HCT116 (cell line): ENCODE data around the gene LRRC56. TPM values are rescaled to one million over a fixed set of nuclear protein-coding genes. Genes with fewer than 3 reads are reported as not detected.

Source experiments
- ATAC-seq: fragments of 200-7000 bp; cut with Tn5 transposase; 2 replicates; pipeline ENCODE4 v1.9.1; 2020; ENCODE audit warnings: mild to moderate bottlenecking, moderate library complexity
- BruUV-seq: library from RNA; stranded (reverse); fragments of 400-500 nt; replicated peaks from 2 replicates; lab custom pipeline; 2021; lab: Mats Ljungman, UMichigan
- CTCF ChIA-PET: fragments of 300-600 bp; sonication (Branson Sonifier 250); formaldehyde crosslinking; loops from one replicate; lab custom pipeline; 2021; ENCODE audit warnings: antibody characterized with exemption; lab: Charles Lee
- POLR2A ChIA-PET: fragments of 300-600, 350-600 bp; sonication (Branson Sonifier 250); formaldehyde crosslinking; loops from one replicate; lab custom pipeline; 2021; ENCODE audit warnings: antibody characterized with exemption; lab: Charles Lee
- RAD21 ChIA-PET, 2 experiments: fragments of 300-600 bp; sonication (Branson Sonifier 250); formaldehyde crosslinking; loops; one replicate each; lab custom pipeline; 2023; ENCODE audit warnings: low total read pairs in 2 of 2; ENCODE audit not compliant: uncharacterized antibody in 2 of 2, unreplicated experiment in 2 of 2, low non-redundant PET in 1 of 2; lab: Charles Lee
- DNase-seq: peaks from one replicate; pipeline ENCODE4 v3.0.0-alpha.2; 2010; ENCODE audit warnings: low read depth, low spot score
- H2AFZ ChIP-seq: fragments of 200-600 bp; shearing (Covaris generic), sonication (generic); 2 replicates; pipeline ENCODE4 v1.6.1; 2017; ENCODE audit warnings: low read depth, mixed run types, mixed read lengths, antibody characterized with exemption, low read length; ENCODE audit not compliant: poor library complexity, severe bottlenecking
- H3K27ac ChIP-seq: 2 replicates; pipeline ENCODE4 v1.5.1; 2012; ENCODE audit warnings: low read depth, low read length
- H3K27me3 ChIP-seq: fragments of 200-600 bp; sonication (generic); 2 replicates; pipeline ENCODE4 v1.6.1; 2016; ENCODE audit warnings: mixed run types, low read length, mixed read lengths; ENCODE audit not compliant: insufficient read depth
- H3K36me3 ChIP-seq, 2 experiments: fragments of 200-500 bp in 1 of 2; fragments of 200-600 bp in 1 of 2; sonication (Bioruptor generic) in 1 of 2; sonication (generic) in 1 of 2; 2 replicates each; pipeline versions ENCODE4 v1.5.1 to v1.6.1; 2014 to 2016; ENCODE audit warnings: low read length in 2 of 2, inconsistent platforms in 1 of 2, mixed read lengths in 1 of 2, mixed run types in 1 of 2; ENCODE audit not compliant: insufficient read depth in 2 of 2, control insufficient read depth in 1 of 2
- H3K4me1 ChIP-seq, 2 experiments: fragments of 200-600 bp in 1 of 2; sonication (generic) in 1 of 2; 2 replicates each; pipeline versions ENCODE4 v1.5.1 to v1.6.1; 2012 to 2017; ENCODE audit warnings: low read length in 2 of 2, inconsistent platforms in 1 of 2, mild to moderate bottlenecking in 1 of 2, mixed read lengths in 1 of 2, mixed run types in 1 of 2, moderate library complexity in 1 of 2; ENCODE audit not compliant: insufficient read depth in 2 of 2, control insufficient read depth in 1 of 2
- H3K4me2 ChIP-seq: fragments of 200-600 bp; sonication (generic); 2 replicates; pipeline ENCODE4 v1.6.1; 2017; ENCODE audit warnings: mixed run types, low read length, mixed read lengths
- H3K4me3 ChIP-seq, 2 experiments: fragments of 200-600 bp in 1 of 2; sonication (generic) in 1 of 2; replicated peaks in 1 of 2; 2 replicates each; pipeline ENCODE4 v1.5.1; 2011 to 2016; ENCODE audit warnings: low read length in 2 of 2, control low read depth in 1 of 2, low read depth in 1 of 2, mild to moderate bottlenecking in 1 of 2, mixed read lengths in 1 of 2, mixed run types in 1 of 2
- H3K79me2 ChIP-seq: fragments of 200-600 bp; sonication (generic); 2 replicates; pipeline ENCODE4 v1.6.1; 2017; ENCODE audit warnings: mild to moderate bottlenecking, mixed run types, low read length, moderate library complexity, mixed read lengths; ENCODE audit not compliant: insufficient read depth
- H3K9ac ChIP-seq: fragments of 200-600 bp; sonication (generic); 2 replicates; pipeline ENCODE4 v1.6.1; 2016; ENCODE audit warnings: low read length, mixed read lengths
- H3K9me2 ChIP-seq: fragments of 200-600 bp; sonication (generic), shearing (Covaris generic); 2 replicates; pipeline ENCODE4 v1.6.1; 2017; ENCODE audit warnings: mixed run types, mild to moderate bottlenecking, moderate library complexity; ENCODE audit not compliant: insufficient read depth
- H3K9me3 ChIP-seq, 2 experiments: fragments of 200-500 bp in 1 of 2; fragments of 200-600 bp in 1 of 2; sonication (Bioruptor generic) in 1 of 2; sonication (generic) in 1 of 2; 2 replicates each; pipeline ENCODE4 v1.6.1; 2014 to 2017; ENCODE audit warnings: low read length in 2 of 2, mixed read lengths in 2 of 2, inconsistent platforms in 1 of 2, low read depth in 1 of 2, mild to moderate bottlenecking in 1 of 2, mixed run types in 1 of 2, moderate library complexity in 1 of 2; ENCODE audit not compliant: control insufficient read depth in 1 of 2, insufficient read depth in 1 of 2
- H4K20me1 ChIP-seq: fragments of 200-600 bp; sonication (generic), shearing (Covaris generic); 2 replicates; pipeline ENCODE4 v1.6.1; 2017; ENCODE audit warnings: mixed run types, mild to moderate bottlenecking, moderate library complexity; ENCODE audit not compliant: insufficient read depth
- CBX3 ChIP-seq: IDR thresholded peaks from 2 replicates; pipeline ENCODE4 v1.6.1; 2012; ENCODE audit warnings: low read depth
- CEBPB ChIP-seq: IDR thresholded peaks from 2 replicates; pipeline ENCODE4 v1.6.1; 2012; ENCODE audit warnings: low read depth
- CTCF ChIP-seq, 3 experiments: fragments of 200-600 bp in 1 of 3; sonication (generic) in 1 of 3; IDR thresholded peaks in 2 of 3; conservative IDR thresholded peaks in 1 of 3; 2 replicates each; pipeline ENCODE4 v1.5.1; 2012 to 2017; ENCODE audit warnings: low read depth in 2 of 3, low read length in 2 of 3, antibody characterized with exemption in 1 of 3, borderline replicate concordance in 1 of 3, control low read depth in 1 of 3, mild to moderate bottlenecking in 1 of 3, mixed read lengths in 1 of 3, mixed run types in 1 of 3, moderate library complexity in 1 of 3; ENCODE audit not compliant: insufficient read depth in 1 of 3
- FOSL1 ChIP-seq: IDR thresholded peaks from 2 replicates; pipeline ENCODE4 v1.6.1; 2012; ENCODE audit warnings: low read depth
- JUND ChIP-seq: IDR thresholded peaks from 2 replicates; pipeline ENCODE4 v1.6.1; 2012
- POLR2A ChIP-seq: IDR thresholded peaks from 2 replicates; pipeline ENCODE4 v1.7.0; 2011; ENCODE audit warnings: borderline replicate concordance; ENCODE audit not compliant: insufficient read depth, insufficient read length; ENCODE audit errors: extremely low read depth
- RAD21 ChIP-seq: IDR thresholded peaks from 2 replicates; pipeline ENCODE4 v1.6.1; 2012; ENCODE audit warnings: low read depth, mild to moderate bottlenecking
- ZNF274 ChIP-seq: fragments of 200-500 bp; sonication (Bioruptor generic); IDR thresholded peaks from 2 replicates; pipeline ENCODE4 v1.6.1; 2014; ENCODE audit warnings: mild to moderate bottlenecking, low read depth, low read length, inconsistent platforms
- intact Hi-C: fragments of 100-400 bp; cut with micrococcal nuclease; formaldehyde crosslinking; loops from 2 replicates; pipeline ENCODE4 v1.10.0; 2022
- total RNA-seq: library from RNA; stranded (reverse); gene quantifications from one replicate; pipeline ENCODE4 v1.2.1, GENCODE V29; 2021; ENCODE audit not compliant: unreplicated experiment
- TF ChIP-seq, protein P1 (sequence below): IDR thresholded peaks from 2 replicates; pipeline ENCODE4 v1.6.1; 2012; ENCODE audit warnings: low read depth
- TF ChIP-seq, protein P2 (sequence below): IDR thresholded peaks from 2 replicates; pipeline ENCODE4 v1.6.1; 2012
- TF ChIP-seq, protein P3 (sequence below): IDR thresholded peaks from 2 replicates; pipeline ENCODE4 v1.6.1; 2012

The LRRC56 gene
- total RNA-seq, 1 experiment from 2014 or later, result 9.1 TPM

- H3K79me2 ChIP-seq, result peaks cover 27% of the 10 kb centered on the region
- ChIA-PET POLR2A (no interaction called here), RAD21 (no interaction called here), CTCF (no interaction called here)
- peaks cover 15 to 33% of the 10 kb centered on the region in 2 experiments; a peak in 3 of 4 replicates for H3K4me1 ChIP-seq
- ATAC-seq (no peak), DNase-seq (no peak)
- TF ChIP-seq, protein P1, sequence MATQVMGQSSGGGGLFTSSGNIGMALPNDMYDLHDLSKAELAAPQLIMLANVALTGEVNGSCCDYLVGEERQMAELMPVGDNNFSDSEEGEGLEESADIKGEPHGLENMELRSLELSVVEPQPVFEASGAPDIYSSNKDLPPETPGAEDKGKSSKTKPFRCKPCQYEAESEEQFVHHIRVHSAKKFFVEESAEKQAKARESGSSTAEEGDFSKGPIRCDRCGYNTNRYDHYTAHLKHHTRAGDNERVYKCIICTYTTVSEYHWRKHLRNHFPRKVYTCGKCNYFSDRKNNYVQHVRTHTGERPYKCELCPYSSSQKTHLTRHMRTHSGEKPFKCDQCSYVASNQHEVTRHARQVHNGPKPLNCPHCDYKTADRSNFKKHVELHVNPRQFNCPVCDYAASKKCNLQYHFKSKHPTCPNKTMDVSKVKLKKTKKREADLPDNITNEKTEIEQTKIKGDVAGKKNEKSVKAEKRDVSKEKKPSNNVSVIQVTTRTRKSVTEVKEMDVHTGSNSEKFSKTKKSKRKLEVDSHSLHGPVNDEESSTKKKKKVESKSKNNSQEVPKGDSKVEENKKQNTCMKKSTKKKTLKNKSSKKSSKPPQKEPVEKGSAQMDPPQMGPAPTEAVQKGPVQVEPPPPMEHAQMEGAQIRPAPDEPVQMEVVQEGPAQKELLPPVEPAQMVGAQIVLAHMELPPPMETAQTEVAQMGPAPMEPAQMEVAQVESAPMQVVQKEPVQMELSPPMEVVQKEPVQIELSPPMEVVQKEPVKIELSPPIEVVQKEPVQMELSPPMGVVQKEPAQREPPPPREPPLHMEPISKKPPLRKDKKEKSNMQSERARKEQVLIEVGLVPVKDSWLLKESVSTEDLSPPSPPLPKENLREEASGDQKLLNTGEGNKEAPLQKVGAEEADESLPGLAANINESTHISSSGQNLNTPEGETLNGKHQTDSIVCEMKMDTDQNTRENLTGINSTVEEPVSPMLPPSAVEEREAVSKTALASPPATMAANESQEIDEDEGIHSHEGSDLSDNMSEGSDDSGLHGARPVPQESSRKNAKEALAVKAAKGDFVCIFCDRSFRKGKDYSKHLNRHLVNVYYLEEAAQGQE, result no peak
- TF ChIP-seq ZNF274, result no peak
- TF ChIP-seq FOSL1, result no peak
- TF ChIP-seq, protein P2, sequence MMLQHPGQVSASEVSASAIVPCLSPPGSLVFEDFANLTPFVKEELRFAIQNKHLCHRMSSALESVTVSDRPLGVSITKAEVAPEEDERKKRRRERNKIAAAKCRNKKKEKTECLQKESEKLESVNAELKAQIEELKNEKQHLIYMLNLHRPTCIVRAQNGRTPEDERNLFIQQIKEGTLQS, result no peak
- TF ChIP-seq, protein P3, sequence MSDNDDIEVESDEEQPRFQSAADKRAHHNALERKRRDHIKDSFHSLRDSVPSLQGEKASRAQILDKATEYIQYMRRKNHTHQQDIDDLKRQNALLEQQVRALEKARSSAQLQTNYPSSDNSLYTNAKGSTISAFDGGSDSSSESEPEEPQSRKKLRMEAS, result no peak
- TF ChIP-seq CEBPB, result no peak
- TF ChIP-seq POLR2A, result no peak
- TF ChIP-seq RAD21, result no peak
- no peak for TF ChIP-seq CTCF (IDR thresholded peaks at IDR 0.05 in 2 of 3, conservative IDR thresholded peaks at IDR 0.05 in 1 of 3; ENCODE audit: borderline replicate concordance in 1 of 3, insufficient read depth in 1 of 3, low read depth in 2 of 3, low read length in 2 of 3)
- no peak for TF ChIP-seq CBX3
- no peak for TF ChIP-seq JUND
- H3K9ac ChIP-seq, result peak overlapping the region; percentile 77
- no peak overlapping the region for H2AFZ ChIP-seq
- no peaks in the 10 kb centered on the region for H3K9me3 ChIP-seq
- intact Hi-C loops, result loop anchor here (2.0 kb wide), 2 partner anchors 23 to 31 kb away; partner anchors contain the start of genes LMNTD2, RASSF7 and RNH1
- BruUV-seq, result TSS peak; percentile 51
- peak overlapping the region; percentile 100 for H3K4me2 ChIP-seq
- H3K27me3 ChIP-seq, result no peaks in the 10 kb centered on the region
- peak overlapping the region; percentile 64 to 76 for H3K4me3 ChIP-seq
- no peaks in the 10 kb centered on the region for H4K20me1 ChIP-seq
- peaks cover 0 to 12% of the 10 kb centered on the region in 2 experiments; a peak in 1 of 4 replicates for H3K36me3 ChIP-seq
- peak overlapping the region; percentile 100 for H3K27ac ChIP-seq
- H3K9me2 ChIP-seq, result no peaks in the 10 kb centered on the region
Measured at GRCh38 chr11:537622-538430, 499 bp downstream of the LRRC56 start.
